Measurements from ENCODE around the gene SMIM5. TPM values are rescaled to one million over a fixed set of nuclear protein-coding genes. Genes with fewer than 3 reads are reported as not detected.
A peak's percentile ranks its signal among the peaks of the same experiment; 100 is the strongest.

The SMIM5 gene
- total RNA-seq, 1 donor from 2014 or later = not detected

DNA sequence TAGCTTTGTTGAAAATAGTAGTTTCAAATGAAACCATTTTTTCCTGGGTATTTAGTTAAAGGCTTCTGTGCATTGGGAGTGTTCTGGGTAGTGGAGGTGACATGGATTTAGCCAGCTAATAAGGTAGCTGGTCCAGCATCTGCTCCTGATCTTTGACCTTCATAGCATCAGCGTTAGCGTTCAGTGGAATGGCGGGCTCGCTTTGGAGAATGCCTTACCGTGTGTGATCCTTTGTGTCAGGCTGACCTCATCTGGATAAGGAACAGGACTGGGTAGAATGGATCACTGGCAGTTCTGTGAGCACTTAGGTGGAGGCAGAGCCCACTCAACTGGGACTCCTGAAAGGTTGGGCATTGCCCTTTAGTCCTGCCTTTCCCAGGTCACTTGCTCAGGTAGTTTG is 37.6 kb downstream of the SMIM5 start:
- no peak for TF ChIP-seq CTCF (IDR thresholded peaks at IDR 0.05)
- no peak for DNase-seq (ENCODE audit: low spot score)
- peaks cover 23% of the 10 kb centered on the region for H3K4me1 Mint-ChIP-seq (ENCODE audit: low read depth)
- peaks cover 13% of the 10 kb centered on the region for H3K36me3 Mint-ChIP-seq (ENCODE audit: low read depth)
- H3K9me3 Mint-ChIP-seq (ENCODE audit: low read depth) = no peaks in the 10 kb centered on the region
- no peak overlapping the region for H3K4me3 Mint-ChIP-seq (ENCODE audit: unreplicated experiment)
- H3K27me3 Mint-ChIP-seq (ENCODE audit: low read depth) = no peaks in the 10 kb centered on the region
- no peak overlapping the region for H3K27ac Mint-ChIP-seq (ENCODE audit: unreplicated experiment)

DNA sequence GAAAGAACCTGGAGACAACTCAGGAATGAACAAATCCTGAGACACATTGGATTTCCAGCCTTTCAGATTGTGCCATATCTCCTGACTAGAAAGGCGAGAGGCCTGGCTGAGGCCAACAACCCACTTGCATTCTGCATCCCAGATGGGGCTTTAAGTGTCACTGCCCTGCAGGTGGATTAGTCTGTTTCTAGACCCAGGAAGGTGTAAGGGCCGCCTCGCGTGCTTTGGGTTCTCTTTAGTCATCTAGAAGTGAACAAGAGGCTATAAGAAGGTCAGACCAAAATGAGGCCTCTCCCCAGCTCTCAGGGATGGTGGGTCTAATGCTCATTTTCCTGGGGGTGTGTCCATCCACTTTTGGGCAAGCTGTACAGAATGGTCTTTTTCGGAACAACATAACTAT is 38.8 kb downstream of the SMIM5 start:
- Mint-ChIP-seq H3K9me3 (ENCODE audit: low read depth) (no peaks in the 10 kb centered on the region), H3K4me3 (ENCODE audit: unreplicated experiment) (no peak overlapping the region), H3K4me1 (ENCODE audit: low read depth) (peaks cover 21% of the 10 kb centered on the region), H3K36me3 (ENCODE audit: low read depth) (peaks cover 13% of the 10 kb centered on the region), H3K27me3 (ENCODE audit: low read depth) (no peaks in the 10 kb centered on the region), H3K27ac (ENCODE audit: unreplicated experiment) (no peak overlapping the region)
- no peak for TF ChIP-seq CTCF (IDR thresholded peaks at IDR 0.05)
- no peak for DNase-seq (ENCODE audit: low spot score)

GRCh38 chr17:75673487-75673886 is 40.3 kb downstream of the SMIM5 start:
- H3K36me3 Mint-ChIP-seq (ENCODE audit: low read depth) = peaks cover 14% of the 10 kb centered on the region
- no peak for TF ChIP-seq CTCF (IDR thresholded peaks at IDR 0.05)
- H3K4me1 Mint-ChIP-seq (ENCODE audit: low read depth) = peaks cover 21% of the 10 kb centered on the region
- DNase-seq (ENCODE audit: low spot score) = no peak
- no peaks in the 10 kb centered on the region for H3K9me3 Mint-ChIP-seq (ENCODE audit: low read depth)
- H3K27ac Mint-ChIP-seq (ENCODE audit: unreplicated experiment) = no peak overlapping the region
- H3K27me3 Mint-ChIP-seq (ENCODE audit: low read depth) = no peaks in the 10 kb centered on the region
- no peak overlapping the region for H3K4me3 Mint-ChIP-seq (ENCODE audit: unreplicated experiment)

DNA sequence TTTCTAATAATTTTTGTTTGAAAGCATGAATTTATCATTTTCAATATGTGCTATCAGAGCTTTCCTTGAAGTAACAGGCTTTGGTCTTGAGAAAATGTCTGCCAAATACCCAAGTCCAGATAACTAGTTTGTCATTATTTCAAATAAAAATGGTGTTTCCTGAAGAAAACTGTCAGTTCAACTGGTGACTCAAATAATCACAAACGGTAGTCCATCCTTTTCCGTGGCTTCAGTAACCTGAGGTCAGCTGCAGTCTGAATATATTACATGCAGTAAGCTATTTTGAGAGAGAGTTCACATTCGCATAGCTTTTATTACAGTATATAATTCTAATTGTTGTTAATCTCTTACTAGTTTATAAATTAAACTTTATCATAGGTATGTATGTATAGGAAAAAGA is 43.2 kb downstream of the SMIM5 start:
- H3K27ac Mint-ChIP-seq (ENCODE audit: unreplicated experiment) = no peak overlapping the region
- H3K27me3 Mint-ChIP-seq (ENCODE audit: low read depth) = no peaks in the 10 kb centered on the region
- H3K4me1 Mint-ChIP-seq (ENCODE audit: low read depth) = peaks cover 38% of the 10 kb centered on the region
- no peak for DNase-seq (ENCODE audit: low spot score)
- no peak overlapping the region for H3K4me3 Mint-ChIP-seq (ENCODE audit: unreplicated experiment)
- peaks cover 5% of the 10 kb centered on the region for H3K36me3 Mint-ChIP-seq (ENCODE audit: low read depth)
- H3K9me3 Mint-ChIP-seq (ENCODE audit: low read depth) = no peaks in the 10 kb centered on the region
- TF ChIP-seq CTCF (IDR thresholded peaks at IDR 0.05) = no peak

DNA sequence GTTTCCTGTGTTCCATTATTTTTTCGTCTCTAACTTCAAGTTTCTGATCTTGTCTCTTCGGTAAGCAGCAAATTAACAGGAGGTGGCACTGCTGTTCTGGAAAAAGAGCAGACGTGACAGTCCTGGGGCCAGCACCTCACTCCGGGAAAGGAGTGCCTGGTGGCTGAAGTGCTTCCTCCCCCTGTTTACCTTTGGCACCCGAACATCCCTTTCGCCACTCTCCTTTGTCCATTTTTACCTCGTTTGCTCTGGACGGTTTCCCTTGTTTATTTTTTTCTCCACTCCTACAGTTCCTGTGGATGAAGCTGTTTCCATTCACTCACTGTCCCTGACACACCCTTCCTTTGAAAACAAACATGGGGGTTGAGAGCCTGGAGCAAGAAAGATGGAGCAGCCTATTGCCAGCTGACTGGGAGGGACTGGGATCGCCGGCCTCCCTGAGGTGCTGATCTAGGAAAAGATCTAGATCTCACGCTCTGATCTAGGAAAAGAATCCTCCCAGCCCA is 46.5 kb downstream of the SMIM5 start:
- peak; percentile 38 for DNase-seq (ENCODE audit: low spot score)
- Mint-ChIP-seq H3K27me3 (ENCODE audit: low read depth) (no peaks in the 10 kb centered on the region), H3K9me3 (ENCODE audit: low read depth) (no peaks in the 10 kb centered on the region), H3K36me3 (ENCODE audit: low read depth) (peaks cover 3% of the 10 kb centered on the region), H3K4me1 (ENCODE audit: low read depth) (peaks cover 56% of the 10 kb centered on the region), H3K27ac (ENCODE audit: unreplicated experiment) (peak overlapping the region; percentile 74), H3K4me3 (ENCODE audit: unreplicated experiment) (no peak overlapping the region)
- peak; percentile 81 for TF ChIP-seq CTCF (IDR thresholded peaks at IDR 0.05)
